Esophagus squamous epithelium (tissue), 5 donors: ENCODE measurements around the gene CUEDC1. TPM values are rescaled to one million over a fixed set of nuclear protein-coding genes. Genes with fewer than 3 reads are reported as not detected.

Experiments
- DNase-seq: peaks from one replicate; lab custom pipeline; 2025; lab: John Stamatoyannopoulos, UW
- H3K27ac ChIP-seq, 4 donors: fragments of 200-600 bp; sonication (generic); one replicate each; pipeline ENCODE4 v1.5.1; 2016 to 2019; ENCODE audit warnings: mild to moderate bottlenecking in 1 of 4
- H3K27me3 ChIP-seq, 4 donors: fragments of 200-600 bp; sonication (generic); 1 replicate in 3 of 4; 2 replicates in 1 of 4; pipeline versions ENCODE4 v1.5.1 to v1.6.0; 2017 to 2021; ENCODE audit warnings: antibody characterized with exemption in 1 of 4
- H3K36me3 ChIP-seq, 3 donors: fragments of 200-600 bp; sonication (generic); one replicate each; pipeline ENCODE4 v1.5.1; 2016 to 2019
- H3K4me1 ChIP-seq, 3 donors: fragments of 200-600 bp; sonication (generic); one replicate each; pipeline ENCODE4 v1.5.1; 2017 to 2019
- H3K4me3 ChIP-seq, 4 donors: fragments of 200-600 bp; sonication (generic); 1 replicate in 3 of 4; 2 replicates in 1 of 4; pipeline ENCODE4 v1.5.1; 2016 to 2019; ENCODE audit warnings: mild to moderate bottlenecking in 2 of 4, moderate library complexity in 1 of 4
- H3K9me3 ChIP-seq, 3 donors: fragments of 200-600 bp; sonication (generic); one replicate each; pipeline ENCODE4 v1.5.1; 2016 to 2019
- POLR2A ChIP-seq, 4 donors: fragments of 450-650 bp; IDR thresholded peaks; one replicate each; pipeline ENCODE4 v1.6.1; 2017; ENCODE audit warnings: antibody characterized with exemption in 4 of 4, mild to moderate bottlenecking in 4 of 4, moderate library complexity in 3 of 4
- WGBS, 2 donors: methylation state at CpG; one replicate each; pipeline ENCODE4 v1.1.5; 2018; 5-methylcytosine and 5-hydroxymethylcytosine counted together
- intact Hi-C: fragments of 100-400 bp; cut with DNase I; formaldehyde crosslinking; loops from one replicate; pipeline ENCODE4 v1.15.0; 2022
- total RNA-seq, 4 donors: library from RNA; depleted of rRNA; stranded (reverse); fragments of >200 nt; gene quantifications; one replicate each; pipeline ENCODE4 v1.1.0, GENCODE V29; 2016
- TF ChIP-seq, protein P1 (sequence below), 6 experiments: fragments of 450-650 bp in 4 of 6; fragments of 200-600 bp in 2 of 6; sonication (generic) in 2 of 6; IDR thresholded peaks; one replicate each; pipeline ENCODE4 v1.5.1; 2016 to 2019; ENCODE audit warnings: antibody characterized with exemption in 6 of 6, mild to moderate bottlenecking in 4 of 6, moderate library complexity in 4 of 6
- donor health status: DM: yes; HTN: yes; CAD: no.

Gene CUEDC1
- total RNA-seq, 4 donors from 2014 or later: 7.4 to 27.3 (median 18.4) TPM

DNA sequence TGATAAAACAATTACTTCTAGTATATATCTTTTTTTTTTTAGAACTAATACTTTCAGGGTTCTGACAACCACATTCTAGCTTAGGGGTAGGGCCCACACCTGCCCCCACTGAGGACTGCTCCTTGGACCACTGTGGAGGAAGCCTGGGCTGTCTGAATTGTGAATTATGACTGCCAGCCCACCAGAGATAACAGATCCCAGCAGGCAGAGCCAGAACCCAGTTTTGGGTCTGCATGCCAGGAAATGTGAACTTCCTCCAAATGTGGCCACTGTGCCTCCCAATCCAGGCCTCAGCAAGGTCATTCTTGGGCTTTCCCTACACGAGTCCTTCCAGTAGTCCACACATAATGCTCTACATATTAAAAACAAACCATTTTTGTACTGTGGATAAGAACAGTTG lies 16.9 kb upstream of the CUEDC1 start:
- Histone ChIP-seq H3K4me3 (no peak overlapping the region), H3K4me1 (peaks cover 0 to 30% (median 0%) of the 10 kb centered on the region in 3 donors), H3K36me3 (peaks cover 5 to 54% (median 23%) of the 10 kb centered on the region in 3 donors), H3K27ac (no peak overlapping the region), H3K27me3 (no peaks in the 10 kb centered on the region), H3K9me3 (no peaks in the 10 kb centered on the region)
- no peak for DNase-seq
- WGBS, 2 donors: 17 to 54% methylated on average over 1 of the region's 1 CpG
- no peak for TF ChIP-seq POLR2A (IDR thresholded peaks at IDR 0.05)
- TF ChIP-seq, protein P1, sequence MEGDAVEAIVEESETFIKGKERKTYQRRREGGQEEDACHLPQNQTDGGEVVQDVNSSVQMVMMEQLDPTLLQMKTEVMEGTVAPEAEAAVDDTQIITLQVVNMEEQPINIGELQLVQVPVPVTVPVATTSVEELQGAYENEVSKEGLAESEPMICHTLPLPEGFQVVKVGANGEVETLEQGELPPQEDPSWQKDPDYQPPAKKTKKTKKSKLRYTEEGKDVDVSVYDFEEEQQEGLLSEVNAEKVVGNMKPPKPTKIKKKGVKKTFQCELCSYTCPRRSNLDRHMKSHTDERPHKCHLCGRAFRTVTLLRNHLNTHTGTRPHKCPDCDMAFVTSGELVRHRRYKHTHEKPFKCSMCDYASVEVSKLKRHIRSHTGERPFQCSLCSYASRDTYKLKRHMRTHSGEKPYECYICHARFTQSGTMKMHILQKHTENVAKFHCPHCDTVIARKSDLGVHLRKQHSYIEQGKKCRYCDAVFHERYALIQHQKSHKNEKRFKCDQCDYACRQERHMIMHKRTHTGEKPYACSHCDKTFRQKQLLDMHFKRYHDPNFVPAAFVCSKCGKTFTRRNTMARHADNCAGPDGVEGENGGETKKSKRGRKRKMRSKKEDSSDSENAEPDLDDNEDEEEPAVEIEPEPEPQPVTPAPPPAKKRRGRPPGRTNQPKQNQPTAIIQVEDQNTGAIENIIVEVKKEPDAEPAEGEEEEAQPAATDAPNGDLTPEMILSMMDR (IDR thresholded peaks at IDR 0.05): no peak
- intact Hi-C loops: no loop called here

GRCh38 chr17:57971572-57971971 lies 16.4 kb upstream of the CUEDC1 start:
- intact Hi-C loops: no loop called here
- no peak for TF ChIP-seq POLR2A (IDR thresholded peaks at IDR 0.05)
- TF ChIP-seq, protein P1 (IDR thresholded peaks at IDR 0.05): no peak
- Histone ChIP-seq H3K4me1 (peaks cover 0 to 30% (median 0%) of the 10 kb centered on the region in 3 donors), H3K27ac (no peak overlapping the region), H3K27me3 (no peaks in the 10 kb centered on the region), H3K9me3 (no peaks in the 10 kb centered on the region), H3K36me3 (peaks cover 0 to 48% (median 18%) of the 10 kb centered on the region in 3 donors), H3K4me3 (no peak overlapping the region)
- DNase-seq: no peak
- 68 to 86% methylated on average over 10 of the region's 10 CpGs for WGBS, 2 donors

- Histone ChIP-seq H3K36me3 (peaks cover 0 to 40% (median 11%) of the 10 kb centered on the region in 3 donors), H3K27ac (no peak overlapping the region), H3K27me3 (no peaks in the 10 kb centered on the region), H3K4me3 (no peak overlapping the region), H3K9me3 (no peaks in the 10 kb centered on the region), H3K4me1 (peaks cover 0 to 27% (median 0%) of the 10 kb centered on the region in 3 donors)
- TF ChIP-seq POLR2A (IDR thresholded peaks at IDR 0.05): no peak
- TF ChIP-seq, protein P1 (IDR thresholded peaks at IDR 0.05): no peak
- no peak for DNase-seq
- intact Hi-C loops: no loop called here
- WGBS, 2 donors: 53 to 57% methylated on average over 4 of the region's 4 CpGs
These were observed 15.5 kb upstream of the CUEDC1 start for GRCh38 chr17:57970710-57971109.

DNA sequence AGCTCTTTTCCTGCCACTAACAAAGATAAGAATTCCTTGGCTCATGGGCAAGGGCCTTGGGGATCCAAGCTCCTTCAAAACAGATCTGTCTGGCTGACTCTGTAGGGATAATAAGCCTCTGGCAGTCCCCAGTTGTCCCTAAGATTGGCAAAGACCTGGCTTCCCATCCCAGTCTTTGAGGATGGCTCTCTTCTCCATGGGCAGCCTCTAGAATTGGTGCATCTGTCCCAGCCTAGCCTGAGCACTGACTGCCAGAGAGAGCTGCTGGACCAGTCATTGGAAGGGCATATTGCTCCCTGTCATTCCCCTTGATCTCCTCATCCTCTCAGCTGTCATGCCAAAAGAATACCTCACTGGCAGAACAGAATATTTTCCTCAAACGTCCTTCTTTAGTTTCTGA lies 13.2 kb upstream of the CUEDC1 start:
- 53 to 69% methylated on average over 1 of the region's 1 CpG for WGBS, 2 donors
- TF ChIP-seq, protein P1 (IDR thresholded peaks at IDR 0.05): no peak
- TF ChIP-seq POLR2A (IDR thresholded peaks at IDR 0.05): no peak
- Histone ChIP-seq H3K4me3 (no peak overlapping the region), H3K27me3 (no peaks in the 10 kb centered on the region), H3K27ac (no peak overlapping the region), H3K9me3 (no peaks in the 10 kb centered on the region), H3K4me1 (peaks cover 0 to 13% (median 0%) of the 10 kb centered on the region in 3 donors), H3K36me3 (peaks cover 0 to 17% (median 0%) of the 10 kb centered on the region in 3 donors)
- intact Hi-C loops: no loop called here
- DNase-seq: no peak

DNA sequence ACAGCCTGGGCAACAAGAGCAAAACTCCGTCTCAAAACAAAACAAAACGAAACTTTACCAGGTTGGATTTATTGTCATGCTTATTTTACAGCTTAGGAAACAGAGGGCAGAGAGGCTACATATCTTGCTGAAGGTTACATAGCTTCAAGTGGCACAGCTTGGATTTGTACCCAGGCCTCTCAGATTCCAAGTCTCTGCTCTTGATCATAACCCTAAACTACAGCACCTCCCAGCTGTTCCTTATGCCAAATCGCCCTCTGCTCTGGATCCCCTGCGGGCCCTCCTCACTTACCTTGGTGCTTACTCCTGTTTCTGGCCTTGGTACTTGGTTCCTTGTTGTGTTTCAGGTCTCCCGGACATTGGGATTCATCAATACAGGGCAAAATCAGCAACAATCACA lies 11.7 kb upstream of the CUEDC1 start:
- intact Hi-C loops: no loop called here
- peaks cover 0 to under 1% (median 0%) of the 10 kb centered on the region in 3 donors for H3K4me1 ChIP-seq
- no peak for TF ChIP-seq POLR2A (IDR thresholded peaks at IDR 0.05)
- TF ChIP-seq, protein P1 (IDR thresholded peaks at IDR 0.05): no peak
- no peak for DNase-seq
- H3K4me3 ChIP-seq: no peak overlapping the region
- H3K36me3 ChIP-seq: peaks cover 0 to 1% (median 0%) of the 10 kb centered on the region in 3 donors
- H3K9me3 ChIP-seq: no peaks in the 10 kb centered on the region
- H3K27ac ChIP-seq: no peak overlapping the region
- H3K27me3 ChIP-seq: no peaks in the 10 kb centered on the region
- 87 to 89% methylated on average over 5 of the region's 5 CpGs for WGBS, 2 donors
